BE2C (cell line): ENCODE data around the gene UBE2D2.

Experiments used
- DNase-seq: peaks from one replicate; pipeline ENCODE4 v3.0.0-alpha.2; 2020
- H3K27me3 ChIP-seq: fragments of 250-450 bp; sonication (Bioruptor Pico); 2 replicates; pipeline ENCODE4 v1.5.1; 2020; ENCODE audit warnings: mild to moderate bottlenecking
- H3K36me3 ChIP-seq: fragments of 250-450 bp; sonication (Bioruptor Pico); 2 replicates; pipeline ENCODE4 v1.5.1; 2020; ENCODE audit warnings: mild to moderate bottlenecking
- H3K4me1 ChIP-seq: fragments of 250-450 bp; sonication (Bioruptor Pico); 2 replicates; pipeline ENCODE4 v1.5.1; 2020
- H3K4me3 ChIP-seq: 2 replicates; pipeline ENCODE4 v1.5.1; 2011; ENCODE audit warnings: low read depth, low read length
- H3K9me3 ChIP-seq: fragments of 250-450 bp; sonication (Bioruptor Pico); 2 replicates; pipeline ENCODE4 v1.5.1; 2020
- TF ChIP-seq, protein P1 (sequence below): IDR thresholded peaks from 2 replicates; pipeline ENCODE4 v1.5.1; 2012; ENCODE audit warnings: mild to moderate bottlenecking, low read depth, low read length

The UBE2D2 gene

DNA sequence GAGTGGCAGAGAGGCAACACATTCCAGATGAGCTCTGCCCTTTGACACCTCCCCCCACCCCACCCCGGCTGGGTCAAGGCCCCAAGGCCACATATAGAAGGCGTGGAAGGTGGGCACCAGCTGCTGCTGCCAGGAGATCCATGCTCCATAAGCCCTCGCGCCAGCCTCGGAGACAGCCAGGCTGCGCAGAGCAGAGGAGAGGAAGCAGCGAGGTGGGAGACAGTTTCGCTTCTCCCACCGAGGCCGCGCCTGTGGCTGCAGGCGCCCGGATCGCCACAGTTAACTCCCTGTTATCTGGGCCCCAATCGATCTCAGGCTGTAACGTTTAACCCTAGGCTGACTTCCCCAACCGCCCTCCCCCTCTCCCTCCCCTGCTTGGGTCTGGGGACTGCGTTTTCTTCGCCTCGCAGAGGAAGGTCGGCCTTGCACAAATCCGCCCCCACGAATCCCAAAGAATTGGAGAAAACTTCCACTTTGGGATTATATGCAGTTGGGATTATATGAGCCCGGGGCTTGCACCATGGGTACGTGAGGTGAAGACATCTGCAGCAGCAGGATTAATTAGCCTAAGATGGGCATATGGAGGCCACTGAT is 85.9 kb downstream of the UBE2D2 start:
- Histone ChIP-seq H3K27me3 (no peaks in the 10 kb centered on the region), H3K9me3 (no peaks in the 10 kb centered on the region), H3K36me3 (no peaks in the 10 kb centered on the region), H3K4me3 (peak overlapping the region; percentile 49), H3K4me1 (peaks cover 15% of the 10 kb centered on the region)
- DNase-seq: no peak
- TF ChIP-seq, protein P1, sequence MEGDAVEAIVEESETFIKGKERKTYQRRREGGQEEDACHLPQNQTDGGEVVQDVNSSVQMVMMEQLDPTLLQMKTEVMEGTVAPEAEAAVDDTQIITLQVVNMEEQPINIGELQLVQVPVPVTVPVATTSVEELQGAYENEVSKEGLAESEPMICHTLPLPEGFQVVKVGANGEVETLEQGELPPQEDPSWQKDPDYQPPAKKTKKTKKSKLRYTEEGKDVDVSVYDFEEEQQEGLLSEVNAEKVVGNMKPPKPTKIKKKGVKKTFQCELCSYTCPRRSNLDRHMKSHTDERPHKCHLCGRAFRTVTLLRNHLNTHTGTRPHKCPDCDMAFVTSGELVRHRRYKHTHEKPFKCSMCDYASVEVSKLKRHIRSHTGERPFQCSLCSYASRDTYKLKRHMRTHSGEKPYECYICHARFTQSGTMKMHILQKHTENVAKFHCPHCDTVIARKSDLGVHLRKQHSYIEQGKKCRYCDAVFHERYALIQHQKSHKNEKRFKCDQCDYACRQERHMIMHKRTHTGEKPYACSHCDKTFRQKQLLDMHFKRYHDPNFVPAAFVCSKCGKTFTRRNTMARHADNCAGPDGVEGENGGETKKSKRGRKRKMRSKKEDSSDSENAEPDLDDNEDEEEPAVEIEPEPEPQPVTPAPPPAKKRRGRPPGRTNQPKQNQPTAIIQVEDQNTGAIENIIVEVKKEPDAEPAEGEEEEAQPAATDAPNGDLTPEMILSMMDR: no peak

DNA sequence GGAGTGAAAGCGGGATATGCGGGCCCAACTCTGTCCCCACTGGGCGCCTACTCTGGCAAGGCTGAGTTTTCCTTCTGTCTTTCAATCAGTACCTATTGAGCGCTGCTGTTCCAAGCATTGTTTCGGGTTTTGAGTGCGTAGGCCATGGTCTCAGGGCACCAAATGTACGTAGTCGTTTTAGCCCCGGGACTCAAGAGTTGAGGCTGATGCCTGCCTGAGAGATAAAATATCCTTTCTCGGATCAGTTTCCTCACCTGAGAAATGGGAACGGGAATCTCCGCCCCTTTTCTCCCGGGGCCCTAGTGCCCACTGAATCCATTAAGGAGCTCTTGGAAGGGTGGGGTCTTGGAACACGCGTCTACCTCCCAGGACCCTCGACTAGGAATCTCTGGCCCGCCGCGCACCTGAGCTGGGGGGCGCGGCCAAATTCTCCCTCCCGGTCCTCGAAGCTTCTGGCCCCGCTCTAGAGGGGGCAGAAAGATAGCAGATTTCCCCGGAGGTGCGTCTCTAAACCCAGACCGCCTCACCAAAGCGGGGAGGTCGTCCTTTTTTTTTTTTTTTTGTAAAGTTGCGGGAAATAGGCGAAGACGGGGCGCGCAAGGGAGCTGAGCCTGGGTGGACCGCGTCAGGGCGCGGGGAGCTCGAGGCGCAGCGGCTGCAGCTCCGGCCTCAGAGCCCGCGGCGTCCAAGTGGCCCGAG is 86.5 kb downstream of the UBE2D2 start:
- Histone ChIP-seq H3K36me3 (no peaks in the 10 kb centered on the region), H3K9me3 (no peaks in the 10 kb centered on the region), H3K4me1 (peaks cover 20% of the 10 kb centered on the region), H3K4me3 (peak overlapping the region; percentile 49), H3K27me3 (no peaks in the 10 kb centered on the region)
- TF ChIP-seq, protein P1: no peak
- no peak for DNase-seq

DNA sequence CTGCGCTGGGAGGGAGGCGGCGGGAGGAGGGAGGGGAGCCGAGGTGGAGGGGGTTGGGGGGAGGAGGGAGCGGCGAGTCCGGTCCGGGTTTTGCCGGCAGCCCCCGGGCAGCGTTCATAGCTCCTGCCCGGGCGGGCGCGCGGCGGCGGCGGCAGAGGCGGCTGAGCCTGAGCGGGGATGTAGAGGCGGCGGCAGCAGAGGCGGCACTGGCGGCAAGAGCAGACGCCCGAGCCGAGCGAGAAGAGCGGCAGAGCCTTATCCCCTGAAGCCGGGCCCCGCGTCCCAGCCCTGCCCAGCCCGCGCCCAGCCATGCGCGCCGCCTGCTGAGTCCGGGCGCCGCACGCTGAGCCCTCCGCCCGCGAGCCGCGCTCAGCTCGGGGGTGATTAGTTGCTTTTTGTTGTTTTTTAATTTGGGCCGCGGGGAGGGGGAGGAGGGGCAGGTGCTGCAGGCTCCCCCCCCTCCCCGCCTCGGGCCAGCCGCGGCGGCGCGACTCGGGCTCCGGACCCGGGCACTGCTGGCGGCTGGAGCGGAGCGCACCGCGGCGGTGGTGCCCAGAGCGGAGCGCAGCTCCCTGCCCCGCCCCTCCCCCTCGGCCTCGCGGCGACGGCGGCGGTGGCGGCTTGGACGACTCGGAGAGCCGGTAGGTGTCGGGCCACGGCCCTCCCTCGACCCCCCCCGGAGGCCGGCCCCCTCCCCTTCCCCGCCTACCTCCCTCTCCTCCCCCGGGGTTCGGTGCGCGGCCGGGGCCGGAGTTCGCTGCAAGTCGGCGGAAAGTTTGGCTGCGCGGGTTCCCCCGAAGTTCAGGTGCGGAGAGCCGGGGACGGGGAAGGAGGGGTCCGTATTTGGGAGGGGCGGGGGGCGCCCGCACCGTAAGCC is 87.3 kb downstream of the UBE2D2 start, which contains the start of gene CXXC5:
Gene CXXC5 (plus strand): TSS at position 145 of the 877 bp plus-strand sequence. CDS start 32,175 bp downstream, outside the sequence.
- H3K36me3 ChIP-seq: no peaks in the 10 kb centered on the region
- H3K27me3 ChIP-seq: no peaks in the 10 kb centered on the region
- TF ChIP-seq, protein P1: no peak
- H3K4me3 ChIP-seq: peak within 1 kb of the TSS; percentile 96
- peaks cover 28% of the 10 kb centered on the region for H3K4me1 ChIP-seq
- no peaks in the 10 kb centered on the region for H3K9me3 ChIP-seq
- peak; percentile 93 for DNase-seq

DNA sequence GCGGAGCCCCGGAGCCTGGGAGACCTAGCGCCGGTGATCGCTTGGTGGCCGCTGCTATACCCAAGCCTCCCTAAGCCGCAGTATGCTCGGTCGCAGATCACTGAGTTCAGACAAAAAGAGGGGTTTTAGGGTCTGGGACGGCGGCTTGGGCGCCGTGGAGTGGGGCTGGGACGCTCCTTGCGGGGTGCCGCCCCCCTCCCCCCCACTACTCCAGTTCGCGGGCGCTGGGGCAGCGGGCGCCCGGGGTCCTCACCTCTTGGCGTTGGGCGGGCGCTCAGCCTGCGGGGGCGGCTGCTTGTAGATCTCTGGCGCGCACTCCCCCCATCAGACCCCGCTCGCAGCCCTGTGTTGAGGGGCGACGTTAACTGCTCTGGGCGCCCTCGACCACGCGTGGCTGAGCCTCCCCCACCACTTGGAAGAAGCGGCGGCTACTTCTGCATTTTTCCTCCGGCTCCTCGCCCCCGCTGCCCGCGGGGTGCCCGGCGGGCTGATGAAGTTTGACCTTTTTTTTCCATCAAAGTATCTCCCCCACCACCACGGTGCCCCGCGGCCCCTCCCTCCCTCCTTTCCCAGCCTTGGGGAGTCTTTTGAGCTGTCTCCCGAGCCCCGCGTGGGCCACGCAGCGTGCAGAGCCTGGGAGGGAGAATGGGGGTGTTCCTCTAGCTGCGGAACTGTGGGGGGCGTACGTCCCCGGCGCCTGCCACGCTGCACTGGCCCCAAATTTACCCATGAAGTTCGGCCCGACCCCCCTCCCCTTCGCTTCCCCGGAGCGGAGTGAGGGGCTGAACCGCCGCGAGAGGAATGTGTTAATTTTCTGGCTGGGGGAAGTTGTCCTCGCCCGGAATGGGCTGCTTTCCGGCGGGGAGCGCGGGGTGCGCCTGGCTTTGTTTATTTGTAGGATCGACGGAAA is 88.2 kb downstream of the UBE2D2 start:
- Histone ChIP-seq H3K27me3 (no peaks in the 10 kb centered on the region), H3K4me1 (peaks cover 37% of the 10 kb centered on the region), H3K4me3 (peak overlapping the region; percentile 96), H3K36me3 (0 out of 2 replicates have a peak, but pooled peaks cover 1% of the 10 kb centered on the region), H3K9me3 (no peaks in the 10 kb centered on the region)
- TF ChIP-seq, protein P1: no peak
- peak; percentile 51 for DNase-seq

DNA sequence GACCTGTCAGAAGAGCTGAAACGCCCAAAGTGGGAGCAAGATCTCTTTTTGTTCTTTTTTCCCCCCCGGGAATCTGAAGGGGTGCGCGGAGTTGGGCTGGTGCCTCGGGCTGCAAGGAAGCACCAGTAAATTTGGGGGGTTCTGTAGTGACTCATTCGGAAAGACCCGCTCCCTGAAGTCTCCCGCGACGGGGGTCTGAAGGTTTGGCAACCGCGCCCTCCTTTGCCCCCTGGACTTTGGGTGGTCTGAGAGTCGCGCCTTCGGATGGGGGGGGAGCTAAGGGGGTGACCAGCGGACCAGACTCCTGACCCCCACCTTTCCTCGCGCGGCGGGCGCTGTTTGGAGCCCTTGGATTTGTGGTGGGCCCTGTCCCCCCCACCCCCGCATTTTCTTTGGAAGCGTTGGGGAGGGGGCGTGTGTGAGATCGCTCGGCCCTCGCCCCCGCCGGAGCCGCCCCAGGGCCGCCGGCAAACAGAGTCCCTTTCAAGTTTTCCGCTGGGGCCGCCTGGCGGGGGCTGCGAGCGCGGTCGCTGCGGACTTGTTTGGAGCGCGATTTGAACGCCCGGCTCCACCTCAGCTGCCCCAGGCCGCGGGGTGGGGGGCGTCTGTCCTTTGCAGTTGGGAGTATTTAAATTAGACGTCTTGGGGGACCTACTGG is 89.0 kb downstream of the UBE2D2 start:
- peak; percentile 72 for DNase-seq
- TF ChIP-seq, protein P1: peak; percentile 37
- H3K4me3 ChIP-seq: peak overlapping the region; percentile 96
- no peaks in the 10 kb centered on the region for H3K9me3 ChIP-seq
- H3K27me3 ChIP-seq: no peaks in the 10 kb centered on the region
- H3K4me1 ChIP-seq: peaks cover 45% of the 10 kb centered on the region
- 0 out of 2 replicates have a peak, but pooled peaks cover 4% of the 10 kb centered on the region for H3K36me3 ChIP-seq
